ENCODE data around the gene PLEKHA3.
A peak's percentile ranks its signal among the peaks of the same experiment; 100 is the strongest.
"Not testable (repeated sequence)": the region's sequence is repeated elsewhere in the genome, so short reads cannot be mapped to it uniquely, and the experiment has no call there.

Gene PLEKHA3

DNA sequence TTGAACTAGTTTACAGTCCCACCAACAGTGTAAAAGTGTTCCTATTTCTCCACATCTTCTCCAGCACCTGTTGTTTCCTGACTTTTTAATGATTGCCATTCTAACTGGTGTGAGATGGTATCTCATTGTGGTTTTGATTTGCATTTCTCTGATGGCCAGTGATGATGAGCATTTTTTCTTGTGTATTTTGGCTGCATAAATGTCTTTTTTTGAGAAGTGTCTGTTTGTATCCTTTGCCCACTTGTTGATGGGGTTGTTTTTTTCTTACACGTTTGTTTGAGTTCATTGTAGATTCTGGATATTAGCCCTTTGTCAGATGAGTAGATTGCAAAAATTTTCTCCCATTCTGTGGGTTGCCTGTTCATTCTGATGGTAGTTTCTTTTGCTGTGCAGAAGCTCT lies 45.2 kb downstream of the PLEKHA3 start:
- DNase-seq = not testable (repeated sequence)

DNA sequence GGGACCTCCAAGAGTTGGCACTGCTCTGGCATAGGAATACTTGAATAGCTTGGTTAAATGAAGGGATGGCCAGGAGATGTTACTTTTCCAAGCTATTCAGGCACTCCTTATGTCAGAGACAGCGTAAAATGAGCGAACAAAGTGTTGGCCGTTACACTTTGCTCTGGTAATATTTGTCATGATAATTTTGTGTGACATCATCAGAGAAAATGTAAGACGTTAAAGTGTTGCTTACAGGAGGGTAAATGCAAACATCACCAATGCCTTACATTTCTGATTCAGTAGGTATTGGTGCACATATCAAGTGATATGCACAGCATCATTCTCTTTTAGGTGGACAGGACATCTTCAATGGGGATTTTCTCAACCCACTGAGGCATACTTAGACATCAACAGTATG lies 46.0 kb downstream of the PLEKHA3 start:
- DNase-seq = no peak

DNA sequence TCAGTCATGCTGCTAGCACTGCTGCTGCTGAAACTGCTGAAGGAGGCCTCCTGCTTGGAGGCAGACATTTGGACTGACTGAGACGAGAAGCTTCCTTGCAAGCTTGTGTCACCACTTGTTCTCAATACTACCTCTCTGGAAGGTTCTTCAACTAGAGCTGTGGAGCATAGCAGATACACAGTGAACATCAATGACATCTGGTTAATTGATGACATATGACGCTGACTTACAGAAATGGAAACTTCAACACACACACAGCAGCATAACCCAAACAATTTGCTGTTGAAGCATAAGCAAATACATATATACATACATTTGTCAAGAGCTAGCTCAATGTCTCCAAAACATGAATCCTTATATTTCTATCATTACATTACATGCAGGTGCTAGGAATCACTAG lies 47.3 kb downstream of the PLEKHA3 start:
- DNase-seq = no peak

DNA sequence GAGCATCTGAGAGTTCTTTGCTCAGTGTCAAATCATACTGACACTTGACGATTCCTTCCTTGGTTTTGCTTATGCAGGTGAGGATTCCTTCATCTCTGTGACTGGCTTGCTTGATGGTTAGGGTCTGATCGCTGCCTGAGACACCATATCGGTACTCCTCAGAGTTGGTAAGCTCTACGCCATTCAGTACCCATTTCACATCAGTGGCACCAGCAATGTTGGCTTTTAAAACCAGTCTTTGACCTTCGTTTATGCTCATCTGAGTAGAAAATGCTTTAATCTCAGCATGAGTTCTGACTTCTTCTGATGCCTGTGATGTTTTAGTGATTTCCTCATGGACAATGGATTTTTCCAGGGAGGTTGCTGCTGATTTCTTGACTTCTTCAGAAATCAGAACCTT lies 48.4 kb downstream of the PLEKHA3 start:
- DNase-seq = no peak

DNA sequence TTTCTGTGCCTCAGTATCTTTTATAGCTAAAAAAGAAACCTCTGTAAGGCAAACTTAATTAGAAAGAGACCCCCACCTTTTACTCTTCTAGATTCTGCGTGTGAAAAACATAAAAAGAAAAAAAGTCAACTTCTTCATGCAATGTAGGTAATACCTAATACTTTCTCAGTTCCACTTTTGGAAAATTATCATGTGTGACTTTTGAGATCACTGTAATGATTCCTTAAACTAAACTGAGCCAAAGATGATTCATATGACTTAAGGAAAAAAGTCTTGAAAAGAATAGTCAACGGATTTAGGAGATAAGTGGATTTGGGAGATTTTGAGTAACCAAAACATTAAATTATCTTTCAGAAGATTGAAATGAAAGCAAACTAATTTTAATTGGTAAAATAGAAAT lies 48.9 kb downstream of the PLEKHA3 start:
- DNase-seq = no peak

DNA sequence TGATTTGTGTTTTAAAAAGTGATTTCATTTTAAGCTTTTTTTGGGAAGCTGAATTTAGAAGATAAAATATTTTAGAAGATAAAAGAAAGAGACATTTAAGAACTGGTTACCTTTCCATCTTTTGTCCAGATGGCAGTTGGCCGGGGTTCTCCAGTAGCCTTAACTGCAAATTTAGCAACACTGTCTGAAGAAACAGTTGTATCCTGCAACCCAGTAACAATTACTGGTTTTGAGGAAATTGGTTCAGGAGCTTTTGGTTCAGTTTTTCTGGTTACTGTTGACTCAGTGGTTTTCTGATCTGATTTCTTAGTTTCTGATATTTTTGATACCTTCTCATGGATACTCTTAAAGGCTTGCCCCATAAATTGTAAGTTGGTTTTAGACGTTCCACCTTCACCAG lies 49.9 kb downstream of the PLEKHA3 start:
- no peak for DNase-seq

DNA sequence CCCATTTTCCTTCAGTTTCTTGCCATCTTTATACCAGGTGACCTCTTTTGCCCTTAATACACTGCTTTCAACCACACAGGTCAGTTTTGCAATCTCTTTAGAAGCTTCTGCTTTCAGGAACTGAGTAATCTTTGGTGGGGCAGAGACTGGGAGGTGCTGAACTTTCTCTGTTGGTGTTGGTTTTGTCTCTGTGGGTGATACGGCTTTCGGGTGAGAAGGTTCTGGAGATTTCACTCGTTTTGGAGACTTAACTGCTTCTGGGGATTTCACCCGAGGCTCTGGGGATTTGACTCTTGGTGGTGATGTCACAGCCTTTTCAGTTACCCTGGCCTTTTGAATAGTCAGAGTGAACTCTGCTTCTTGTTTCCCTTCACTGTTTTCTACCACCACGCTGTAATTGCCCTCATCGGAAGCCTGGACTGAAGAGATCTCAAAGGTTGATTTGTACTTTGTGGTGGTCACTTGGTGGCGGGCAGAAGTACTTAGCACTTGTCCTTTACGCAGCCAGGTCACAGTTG lies 50.4 kb downstream of the PLEKHA3 start:
- peak; percentile 86 for DNase-seq

DNA sequence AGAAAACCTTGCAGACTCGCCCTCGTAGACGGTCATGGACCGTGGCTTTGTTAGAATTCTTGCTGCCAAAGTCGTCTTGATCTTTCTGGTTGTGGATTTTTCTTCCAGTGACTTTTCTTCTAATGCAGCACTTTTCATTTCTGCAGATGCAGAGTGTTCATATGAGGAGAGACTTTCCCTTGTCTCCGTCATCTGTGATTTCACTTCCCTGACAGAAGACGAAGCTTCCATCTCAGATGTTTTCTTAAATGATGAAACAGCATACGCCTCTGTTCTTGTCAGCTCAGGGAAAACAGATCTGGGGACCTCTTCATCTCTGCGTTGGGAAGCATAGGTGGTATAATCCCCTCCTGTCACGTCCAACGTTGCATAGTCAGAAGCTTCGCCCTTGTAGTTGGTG lies 50.9 kb downstream of the PLEKHA3 start:
- no peak for DNase-seq

DNA sequence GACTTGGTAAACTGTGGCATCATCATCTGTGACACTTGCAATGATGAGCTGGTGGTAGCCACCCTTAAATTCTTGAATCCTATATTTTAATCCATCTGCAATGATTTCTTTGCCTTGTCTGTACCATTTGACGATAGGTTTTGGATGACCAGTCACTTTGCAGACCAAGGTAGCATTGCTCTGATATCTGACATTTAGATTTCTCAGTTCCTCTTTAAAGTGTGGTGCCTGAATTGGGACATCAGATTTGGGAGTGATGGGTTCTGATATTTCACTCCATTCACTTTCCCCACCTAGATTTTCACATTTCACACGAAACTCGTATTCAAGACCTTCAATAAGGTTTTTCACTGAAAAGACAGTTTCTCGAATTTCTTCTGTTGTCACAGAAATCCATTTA lies 55.8 kb downstream of the PLEKHA3 start:
- DNase-seq = no peak

DNA sequence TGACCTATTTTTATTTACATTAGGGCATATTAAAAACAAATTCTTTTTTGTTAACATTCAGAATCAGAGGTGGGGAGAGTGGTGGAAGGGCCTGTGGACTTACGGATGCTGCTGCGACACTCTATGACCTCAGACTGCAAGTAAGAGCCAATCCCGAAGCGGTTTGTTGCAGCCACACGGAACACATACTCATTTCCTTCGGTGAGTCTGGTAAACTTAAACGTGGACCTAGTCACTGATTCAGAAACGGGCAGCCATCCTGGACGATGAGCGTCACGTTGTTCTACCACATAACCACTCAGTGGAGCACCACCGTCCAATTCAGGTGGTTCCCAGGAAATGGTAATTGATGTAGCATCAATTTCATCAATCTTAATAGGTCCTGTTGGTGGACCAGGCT lies 61.9 kb downstream of the PLEKHA3 start:
- no peak for DNase-seq

DNA sequence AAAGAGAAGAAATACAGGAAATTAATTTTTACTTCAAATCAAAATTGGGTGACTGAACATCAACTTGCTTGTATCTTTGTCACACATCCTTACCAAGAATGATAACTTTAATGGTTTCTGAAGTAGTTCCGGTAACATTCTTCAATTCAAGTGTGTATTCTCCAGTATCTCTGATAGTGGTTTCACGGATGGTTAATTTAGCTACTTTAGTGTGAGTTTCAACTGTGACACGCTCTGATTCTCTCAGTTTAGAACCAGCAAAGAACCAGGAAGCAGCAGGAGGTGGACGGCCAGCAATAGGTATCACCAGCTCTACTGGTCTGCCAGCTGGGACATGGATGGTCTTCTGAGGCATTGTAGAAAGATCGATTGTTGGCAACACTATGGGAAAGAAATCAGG lies 62.3 kb downstream of the PLEKHA3 start:
- DNase-seq = no peak

DNA sequence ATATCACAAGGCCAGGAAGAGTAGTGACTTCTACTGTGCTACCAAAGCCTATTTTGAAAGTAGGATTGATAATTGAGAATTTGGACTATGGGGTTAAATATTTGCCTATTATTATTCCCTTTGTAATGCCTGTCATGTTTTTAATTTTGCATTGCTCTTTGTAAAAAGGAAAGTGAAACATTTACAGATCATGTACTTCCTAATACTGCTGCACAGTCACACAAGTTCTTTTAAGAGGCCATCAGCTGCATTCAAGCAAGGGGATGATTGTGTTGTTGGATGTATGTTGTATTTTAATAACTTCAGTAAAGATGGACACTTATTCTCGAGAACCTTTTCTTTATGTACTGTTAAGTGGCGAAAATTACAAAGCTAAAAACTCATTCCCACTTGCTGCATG lies 70.1 kb downstream of the PLEKHA3 start:
- DNase-seq = no peak

DNA sequence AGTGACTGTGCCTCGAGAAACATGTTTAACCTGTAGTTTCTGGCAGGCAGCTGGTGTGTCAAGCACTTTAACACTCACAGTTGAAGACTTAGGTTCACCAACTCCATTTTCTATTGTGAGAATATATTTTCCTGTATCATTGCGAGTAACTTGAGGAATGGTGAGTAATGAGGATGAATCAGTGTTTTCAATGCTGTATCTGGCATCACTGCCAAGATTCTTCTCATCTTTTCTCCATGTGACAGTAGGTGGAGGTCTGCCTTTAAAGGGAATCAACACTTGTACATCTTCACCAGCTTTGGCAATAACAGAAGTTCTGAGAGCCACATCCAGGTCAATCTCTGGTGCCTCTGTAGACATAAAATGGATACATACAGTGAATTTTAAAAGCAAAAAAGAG lies 72.8 kb downstream of the PLEKHA3 start:
- no peak for DNase-seq

Measured in activated CD4-positive, alpha-beta T cell treated with anti-CD3 and anti-CD28 coated beads, Interleukin-10, Interleukin-2, amounts not matched to agents 100 ng/mL and 50 ng/mL, durations not matched to agents 16 hours and 8 hours (primary cell).